GM18861 (cell line): ENCODE data around the gene PFKP.
"Not testable (repeated sequence)": the region's sequence is repeated elsewhere in the genome, so short reads cannot be mapped to it uniquely, and the experiment has no call there.

ENCODE experiments used
- ATAC-seq: cut with Tn5 transposase; IDR thresholded peaks from one replicate; pipeline ENCODE4 v1.9.1; 2021; ENCODE audit not compliant: unreplicated experiment

The PFKP gene

DNA sequence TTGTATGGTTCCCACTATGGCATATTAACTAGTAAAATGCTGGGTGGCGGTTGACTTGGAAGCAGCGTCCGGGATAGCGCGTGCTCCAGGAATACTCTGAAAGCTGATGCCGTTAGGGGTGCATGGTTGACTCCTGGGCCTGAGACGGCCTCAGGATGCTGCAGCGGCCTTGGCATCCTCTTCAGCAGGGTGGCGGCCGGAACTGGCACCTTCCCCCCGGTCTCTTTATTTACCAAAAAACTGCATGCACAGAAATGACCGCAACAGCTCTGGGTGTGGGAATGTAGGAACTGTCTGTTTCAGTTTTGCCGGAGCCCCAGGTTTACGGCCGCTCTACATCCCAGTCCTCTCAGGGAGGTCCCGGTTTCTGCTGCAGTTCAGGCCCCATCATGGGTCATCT is 28.8 kb downstream of the PFKP start:
- ATAC-seq = no peak

DNA sequence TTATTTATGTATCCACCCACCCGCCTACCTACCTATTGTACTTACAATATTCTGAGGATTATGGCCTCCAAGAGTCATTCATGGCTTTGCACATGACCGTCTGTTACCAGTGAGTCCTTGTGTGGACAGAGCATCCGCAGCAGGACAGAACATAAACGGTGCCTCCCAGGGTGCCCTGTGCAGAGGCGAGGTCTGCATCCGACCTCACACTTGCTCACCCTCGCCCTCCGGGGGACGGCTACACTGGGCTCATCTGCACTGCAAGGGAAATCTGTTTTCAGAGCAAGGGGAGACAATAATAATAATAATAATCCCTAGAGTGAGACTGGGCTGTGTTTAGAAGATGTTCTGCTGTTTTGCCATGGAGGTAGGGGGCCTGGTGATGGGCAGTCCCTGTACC is 29.8 kb downstream of the PFKP start:
- no peak for ATAC-seq

DNA sequence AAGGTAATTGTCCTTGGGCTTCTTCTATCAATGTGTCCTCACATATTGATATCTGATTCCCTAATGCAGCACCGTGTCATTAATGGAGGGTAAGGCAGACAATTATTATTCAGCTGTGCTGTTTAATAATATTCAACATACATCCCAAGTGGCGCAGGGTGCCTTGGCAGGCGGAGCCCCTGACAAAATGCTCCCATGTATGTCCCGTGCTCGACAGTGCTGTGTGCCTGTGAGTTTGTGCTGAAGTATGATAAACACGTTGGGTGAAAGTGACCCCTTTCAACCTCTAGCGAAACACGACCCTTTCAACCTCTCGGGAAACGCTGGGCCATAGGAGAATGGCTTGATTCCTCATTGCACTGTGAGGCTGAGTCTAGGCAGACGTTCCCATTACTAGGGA is 31.3 kb downstream of the PFKP start:
- no peak for ATAC-seq

DNA sequence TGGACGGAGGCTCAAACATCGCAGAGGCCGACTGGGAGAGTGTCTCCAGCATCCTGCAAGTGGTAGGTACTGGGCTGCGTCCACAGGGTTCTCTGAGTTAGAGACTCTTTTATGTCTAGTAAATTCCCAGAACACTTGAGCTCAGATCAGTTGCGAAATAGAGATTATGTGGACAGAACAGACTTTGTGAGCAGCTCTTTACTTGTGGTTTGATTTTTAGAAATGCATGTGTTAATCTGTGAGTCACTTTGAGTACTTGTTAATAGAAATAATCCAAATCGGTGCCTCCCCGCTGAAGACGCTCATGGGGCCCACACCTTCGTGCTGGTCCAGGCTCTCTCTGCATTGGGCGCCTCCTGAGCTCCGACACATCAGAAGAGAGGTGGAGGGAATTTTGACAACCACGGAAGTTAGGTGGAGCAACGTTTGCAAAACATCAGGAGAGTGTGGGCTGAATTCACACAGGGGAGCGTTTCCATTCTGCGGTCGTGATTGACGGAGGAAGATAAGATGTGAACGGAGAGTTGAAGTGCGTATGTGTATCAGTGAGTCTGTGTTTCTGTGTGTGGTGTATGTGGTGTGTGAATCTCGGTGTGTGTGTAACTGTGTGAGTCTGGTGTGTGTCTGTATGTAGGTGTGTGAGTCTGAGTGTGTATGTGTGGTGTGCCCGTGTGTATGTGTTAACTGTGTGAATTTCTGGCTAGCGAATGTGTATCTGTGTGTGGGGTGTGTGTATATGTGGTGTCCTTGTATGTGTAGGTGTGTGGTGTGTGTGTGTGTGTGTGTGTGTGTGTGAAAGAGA is 32.1 kb downstream of the PFKP start:
- no peak for ATAC-seq

DNA sequence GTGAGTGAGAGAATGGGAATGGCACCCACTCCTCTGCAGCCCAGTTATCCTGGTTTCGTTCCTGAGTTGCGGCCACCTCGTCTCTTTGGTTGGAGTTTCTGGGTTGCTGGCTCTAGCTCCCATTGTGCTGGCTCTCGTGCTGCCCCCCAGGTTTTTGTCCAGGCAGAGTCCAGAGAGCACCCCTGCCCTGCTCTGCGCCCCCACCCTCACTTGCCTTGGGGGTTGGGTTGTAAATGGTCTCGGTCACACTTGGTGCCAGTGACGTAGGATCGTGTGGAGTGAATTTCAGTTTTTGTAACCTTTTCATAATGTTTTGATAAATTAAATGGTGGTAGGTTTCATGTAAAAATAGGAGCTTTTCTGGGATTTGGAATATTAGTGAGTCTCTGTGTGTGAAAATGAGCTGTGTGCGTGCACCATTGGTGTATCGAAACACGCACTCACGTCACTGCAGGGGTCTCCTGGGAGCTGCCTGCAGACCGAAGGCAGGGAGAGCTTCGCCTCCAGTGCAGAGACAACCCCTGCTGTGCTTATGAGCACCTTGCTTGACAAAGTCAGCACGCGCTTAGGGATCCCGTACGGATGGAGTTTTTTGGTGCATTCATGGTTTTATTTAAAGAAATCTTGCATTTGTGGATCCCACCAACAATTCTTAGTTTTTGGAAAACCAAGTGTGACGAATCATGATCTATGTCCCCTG is 32.9 kb downstream of the PFKP start:
- ATAC-seq = no peak

DNA sequence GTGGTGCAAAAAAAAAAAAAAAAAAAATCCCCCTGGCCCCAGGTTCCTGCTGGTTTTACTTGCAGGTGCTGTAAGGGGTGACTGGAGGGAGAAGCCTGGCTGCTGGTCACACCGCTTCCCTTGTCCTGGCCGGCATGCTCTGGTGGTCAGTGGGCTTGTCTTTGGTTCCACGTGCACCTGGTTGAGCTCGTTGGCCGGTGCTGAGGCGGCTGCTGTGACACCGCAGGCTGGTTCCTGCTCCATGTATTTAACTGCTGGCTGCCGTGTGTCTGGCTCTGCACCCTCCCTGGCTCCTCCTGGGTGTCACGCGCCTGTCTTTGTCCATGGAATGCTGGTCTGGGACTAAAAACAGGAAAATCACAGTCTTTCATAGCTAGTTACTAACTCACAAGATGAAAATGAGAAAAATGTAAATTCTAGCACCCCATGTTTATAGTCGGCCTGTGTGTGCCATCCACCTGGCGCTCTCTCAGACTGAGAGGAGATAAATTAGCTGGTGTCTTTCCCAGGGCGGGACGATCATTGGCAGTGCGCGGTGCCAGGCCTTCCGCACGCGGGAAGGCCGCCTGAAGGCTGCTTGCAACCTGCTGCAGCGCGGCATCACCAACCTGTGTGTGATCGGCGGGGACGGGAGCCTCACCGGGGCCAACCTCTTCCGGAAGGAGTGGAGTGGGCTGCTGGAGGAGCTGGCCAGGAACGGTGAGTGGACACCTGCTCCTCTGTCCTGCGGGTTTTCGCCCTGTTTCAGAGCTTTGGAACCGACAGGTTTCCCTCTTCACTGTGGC is 33.7 kb downstream of the PFKP start:
- ATAC-seq = no peak

DNA sequence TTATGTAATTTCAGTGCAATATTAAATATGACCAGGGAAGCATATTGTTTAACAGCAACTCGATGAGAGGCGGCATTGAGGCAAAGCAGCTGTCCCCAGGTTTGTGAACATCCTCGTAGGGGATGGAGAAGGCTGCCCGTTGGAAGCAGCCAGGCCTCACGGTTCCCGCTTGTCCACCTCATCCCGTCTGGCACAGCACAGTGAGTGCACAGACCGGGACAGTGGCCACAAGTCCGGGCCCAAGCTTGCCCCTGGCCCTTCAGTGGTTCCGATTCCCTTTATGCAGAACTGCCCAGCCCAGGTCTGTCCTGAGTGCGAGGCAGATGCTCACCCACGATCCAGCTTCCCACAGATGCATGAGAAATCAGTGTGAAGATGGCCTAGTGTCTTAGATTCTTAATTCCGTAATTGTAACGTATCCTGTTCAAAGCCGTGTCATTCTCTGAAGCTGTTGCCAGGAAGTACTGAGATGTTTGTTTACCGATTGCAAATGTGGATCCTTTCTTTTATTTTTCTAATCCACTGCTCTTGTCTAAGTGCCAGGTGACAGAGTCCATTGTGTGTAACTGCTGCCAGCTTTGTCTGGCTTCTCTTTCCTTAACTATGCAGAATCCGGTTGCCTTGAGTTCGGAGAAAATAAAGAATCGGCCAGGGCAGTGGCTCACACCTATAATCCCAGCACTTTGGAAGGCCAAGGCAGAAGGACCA is 35.5 kb downstream of the PFKP start:
- no peak for ATAC-seq

DNA sequence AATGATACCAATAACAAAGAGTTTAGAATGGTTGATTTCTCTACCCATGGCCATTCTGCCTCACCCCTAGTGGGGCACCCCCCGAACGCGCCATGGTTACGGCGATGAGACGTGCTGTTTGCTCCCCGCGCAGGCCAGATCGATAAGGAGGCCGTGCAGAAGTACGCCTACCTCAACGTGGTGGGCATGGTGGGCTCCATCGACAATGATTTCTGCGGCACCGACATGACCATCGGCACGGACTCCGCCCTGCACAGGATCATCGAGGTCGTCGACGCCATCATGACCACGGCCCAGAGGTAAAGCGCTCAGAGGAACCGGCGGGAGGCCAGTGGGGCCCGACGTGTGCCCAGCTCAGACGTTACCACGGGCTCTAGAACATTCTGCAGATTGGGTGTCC is 36.3 kb downstream of the PFKP start:
- no peak for ATAC-seq

DNA sequence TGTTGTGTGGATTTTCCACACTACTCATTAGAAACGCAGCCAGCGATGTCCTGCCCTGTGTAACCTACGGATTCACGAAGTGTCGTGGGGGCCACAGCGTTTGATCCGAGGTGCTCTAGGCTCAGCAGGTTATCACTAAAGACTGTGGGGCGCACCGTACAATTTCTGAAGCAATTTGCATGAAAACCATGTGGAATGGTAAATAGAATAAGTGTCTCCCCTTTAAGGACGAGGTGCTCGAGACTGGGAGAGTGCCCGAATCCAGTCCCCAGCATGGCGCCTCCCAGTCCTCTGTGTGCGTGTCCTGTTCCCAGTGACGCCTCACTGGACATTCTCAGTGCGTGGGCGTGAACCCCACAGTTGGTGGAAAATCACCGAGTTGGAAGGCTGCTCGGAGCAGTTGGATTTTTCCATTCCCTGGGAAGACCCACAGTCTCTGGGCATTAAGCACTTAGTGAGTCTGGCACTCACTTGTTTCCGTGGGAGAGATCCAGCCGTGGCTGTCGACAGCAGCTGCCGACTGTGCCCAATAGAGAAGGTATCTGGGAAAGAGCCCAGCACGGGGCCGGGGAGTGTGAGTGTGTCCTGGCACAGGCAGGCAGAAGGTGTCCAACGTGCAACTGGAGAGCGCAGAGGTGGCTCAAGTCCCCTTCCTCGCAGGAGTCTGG is 37.0 kb downstream of the PFKP start:
- no peak for ATAC-seq

DNA sequence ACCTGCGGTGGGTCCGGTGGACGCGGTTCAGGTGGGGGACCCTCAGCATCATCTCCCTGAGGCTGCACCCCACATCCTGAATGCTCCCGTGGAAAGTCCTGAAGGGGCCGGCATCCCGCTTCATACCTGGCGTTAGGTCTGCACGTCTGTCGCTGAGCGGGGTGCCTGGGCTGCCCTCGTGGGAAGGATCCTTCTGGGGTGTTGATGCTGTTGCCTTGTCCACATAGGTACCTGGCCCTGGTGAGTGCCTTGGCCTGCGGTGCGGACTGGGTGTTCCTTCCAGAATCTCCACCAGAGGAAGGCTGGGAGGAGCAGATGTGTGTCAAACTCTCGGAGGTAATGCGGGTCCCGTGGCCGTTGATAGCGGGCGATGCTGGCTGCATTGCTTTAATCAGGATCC is 37.8 kb downstream of the PFKP start:
- ATAC-seq = no peak

DNA sequence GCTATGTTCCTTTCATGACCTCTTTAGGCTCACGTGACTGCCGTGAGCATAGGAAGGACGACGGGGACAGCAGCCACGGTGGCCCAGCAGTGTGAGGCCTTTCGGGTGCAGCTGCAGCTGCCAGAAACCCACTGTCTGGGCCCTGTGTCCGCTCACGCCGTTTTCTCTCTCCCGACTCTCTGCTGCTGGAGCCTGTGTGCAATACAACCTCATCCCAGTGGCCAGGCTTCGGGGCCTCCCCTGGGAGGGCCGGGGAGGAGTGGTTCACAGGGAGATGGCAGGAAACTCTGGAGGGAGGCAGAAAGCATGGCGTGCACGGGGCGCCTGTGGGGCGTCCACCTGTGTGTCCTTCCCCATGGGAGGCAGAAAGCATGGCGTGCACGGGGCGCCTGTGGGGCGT is 38.6 kb downstream of the PFKP start:
- no peak for ATAC-seq

DNA sequence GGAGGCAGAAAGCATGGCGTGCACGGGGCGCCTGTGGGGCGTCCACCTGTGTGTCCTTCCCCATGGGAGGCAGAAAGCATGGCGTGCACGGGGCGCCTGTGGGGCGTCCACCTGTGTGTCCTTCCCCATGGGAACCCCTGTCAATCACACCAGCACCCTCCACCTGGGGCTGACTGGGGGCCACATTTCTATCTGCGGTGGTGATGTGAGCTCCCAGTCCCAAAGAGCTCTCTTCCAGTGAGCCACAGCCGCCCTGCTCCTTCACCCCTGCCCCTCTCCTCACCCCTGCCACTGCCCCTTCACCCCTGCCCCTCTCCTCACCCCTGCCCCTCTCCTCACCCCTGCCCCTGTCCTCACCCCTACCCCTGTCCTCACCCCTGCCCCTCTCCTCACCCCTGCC is 39.0 kb downstream of the PFKP start:
- ATAC-seq = not testable (repeated sequence)

DNA sequence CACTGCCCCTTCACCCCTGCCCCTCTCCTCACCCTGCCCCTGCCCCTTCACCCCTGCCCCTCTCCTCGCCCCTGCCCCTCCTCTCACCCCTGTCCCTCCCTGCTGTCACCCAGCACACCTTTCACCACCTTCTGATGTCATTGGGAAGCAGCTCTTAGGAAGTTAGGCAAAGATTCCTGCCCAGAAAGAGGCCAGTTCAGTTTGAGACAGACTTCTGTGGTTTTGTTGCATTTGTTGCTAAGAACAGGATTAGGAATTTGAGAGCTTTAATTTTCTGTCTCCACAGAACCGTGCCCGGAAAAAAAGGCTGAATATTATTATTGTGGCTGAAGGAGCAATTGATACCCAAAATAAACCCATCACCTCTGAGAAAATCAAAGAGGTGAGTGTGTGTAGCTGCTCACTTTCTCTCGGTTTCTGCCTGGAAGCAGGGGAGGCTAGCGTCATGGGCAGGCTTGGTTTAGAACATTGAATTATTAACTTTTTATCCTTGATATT is 39.6 kb downstream of the PFKP start:
- ATAC-seq = no peak

DNA sequence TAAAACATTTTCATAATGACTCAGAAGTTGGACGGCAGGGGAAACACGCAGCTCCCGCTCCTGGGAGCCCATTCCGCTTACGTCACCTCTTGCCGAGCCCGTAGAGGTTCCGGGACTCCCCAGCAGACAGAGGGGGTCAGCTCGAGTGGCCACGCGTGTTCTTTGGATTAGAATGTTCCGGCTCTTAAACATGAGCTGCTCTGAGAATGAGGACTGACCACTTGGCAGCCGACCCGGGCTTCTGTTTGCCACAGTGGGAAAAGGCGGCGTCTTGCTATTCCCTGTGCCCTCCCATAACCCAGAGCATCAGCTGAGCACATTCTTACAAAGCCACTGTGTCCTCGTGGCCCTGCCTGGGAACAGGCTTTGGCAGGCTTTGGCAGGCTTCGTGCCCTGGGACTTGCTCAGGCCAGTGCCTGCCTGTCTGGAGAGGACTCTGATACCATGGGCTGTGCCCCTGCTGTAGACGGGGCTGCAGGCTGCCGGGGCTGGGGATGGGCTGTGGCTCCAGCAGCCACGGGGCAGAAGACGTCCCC is 40.1 kb downstream of the PFKP start:
- ATAC-seq = no peak

DNA sequence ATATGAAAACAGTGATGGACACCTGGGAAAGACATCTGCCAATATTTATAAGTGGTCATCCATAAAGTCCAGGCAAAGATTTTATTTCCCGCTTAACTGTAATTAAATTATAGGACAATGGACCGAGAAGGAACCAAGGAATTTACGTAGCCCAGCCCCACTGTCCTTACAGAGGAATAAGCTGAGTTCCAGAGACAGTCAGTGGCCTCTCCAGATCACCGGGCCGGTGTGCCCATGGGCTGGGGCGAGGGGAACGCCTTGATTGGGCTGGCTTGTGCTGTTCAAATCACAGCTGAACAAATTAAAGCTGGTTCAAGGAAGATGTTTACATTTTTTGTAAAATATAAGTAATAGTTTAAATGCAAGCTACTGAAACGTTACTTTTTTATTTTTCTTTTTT is 40.7 kb downstream of the PFKP start:
- no peak for ATAC-seq

DNA sequence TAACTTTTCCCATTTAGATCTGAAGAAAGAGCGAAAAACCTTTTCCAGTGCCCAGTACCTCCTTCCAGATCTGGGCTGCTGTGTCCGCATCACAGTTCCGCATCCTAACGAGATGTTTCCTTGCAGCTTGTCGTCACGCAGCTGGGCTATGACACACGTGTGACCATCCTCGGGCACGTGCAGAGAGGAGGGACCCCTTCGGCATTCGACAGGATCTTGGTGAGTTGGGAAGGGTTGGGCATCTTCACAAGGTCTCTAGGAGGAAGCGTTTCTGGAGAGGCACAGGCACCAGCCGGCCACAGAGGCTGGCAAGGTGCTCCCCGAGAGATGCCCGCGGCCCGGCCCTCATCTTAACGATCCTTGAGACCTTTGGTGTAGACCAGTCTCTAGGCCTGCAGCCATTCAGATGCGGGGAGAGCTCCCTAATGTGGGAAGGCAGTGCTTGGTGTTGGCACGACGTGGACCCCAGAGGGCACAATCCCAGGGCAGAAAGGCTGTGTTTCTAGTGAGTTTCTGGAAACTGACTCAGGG is 41.3 kb downstream of the PFKP start:
- no peak for ATAC-seq

DNA sequence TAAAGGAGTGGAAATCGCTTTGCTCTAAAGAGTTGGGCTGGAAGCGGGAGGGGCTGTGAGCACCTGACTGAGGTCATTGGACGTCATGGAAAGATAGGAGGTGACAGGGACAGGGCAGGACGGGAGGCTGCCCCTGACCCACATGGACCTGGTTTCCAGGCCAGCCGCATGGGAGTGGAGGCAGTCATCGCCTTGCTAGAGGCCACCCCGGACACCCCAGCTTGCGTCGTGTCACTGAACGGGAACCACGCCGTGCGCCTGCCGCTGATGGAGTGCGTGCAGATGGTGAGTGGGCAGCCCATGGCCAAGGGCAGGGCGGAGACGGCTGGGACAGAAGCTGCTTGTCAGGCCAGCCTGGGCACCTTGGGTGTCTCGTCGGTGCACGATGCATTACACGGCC is 41.8 kb downstream of the PFKP start:
- no peak for ATAC-seq

DNA sequence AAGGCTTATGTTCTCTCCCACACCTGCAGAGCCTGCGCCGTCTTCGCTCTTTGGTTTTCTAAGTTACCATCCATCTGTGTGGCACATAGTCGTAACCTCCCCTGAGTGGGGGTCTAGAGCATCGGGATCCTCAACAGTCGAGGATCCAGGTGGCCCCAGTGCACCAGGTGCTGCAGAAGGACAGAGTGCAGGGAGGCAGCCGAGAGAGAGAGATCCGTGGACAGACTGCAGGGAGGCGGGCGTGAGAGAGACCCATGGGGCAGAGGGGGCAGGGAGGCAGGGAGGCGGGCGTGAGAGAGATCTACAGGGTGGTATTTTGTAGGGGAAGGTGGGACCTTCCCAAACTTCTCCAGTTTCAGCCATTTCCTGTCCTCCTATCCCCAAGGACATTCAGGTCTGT is 42.3 kb downstream of the PFKP start:
- no peak for ATAC-seq

DNA sequence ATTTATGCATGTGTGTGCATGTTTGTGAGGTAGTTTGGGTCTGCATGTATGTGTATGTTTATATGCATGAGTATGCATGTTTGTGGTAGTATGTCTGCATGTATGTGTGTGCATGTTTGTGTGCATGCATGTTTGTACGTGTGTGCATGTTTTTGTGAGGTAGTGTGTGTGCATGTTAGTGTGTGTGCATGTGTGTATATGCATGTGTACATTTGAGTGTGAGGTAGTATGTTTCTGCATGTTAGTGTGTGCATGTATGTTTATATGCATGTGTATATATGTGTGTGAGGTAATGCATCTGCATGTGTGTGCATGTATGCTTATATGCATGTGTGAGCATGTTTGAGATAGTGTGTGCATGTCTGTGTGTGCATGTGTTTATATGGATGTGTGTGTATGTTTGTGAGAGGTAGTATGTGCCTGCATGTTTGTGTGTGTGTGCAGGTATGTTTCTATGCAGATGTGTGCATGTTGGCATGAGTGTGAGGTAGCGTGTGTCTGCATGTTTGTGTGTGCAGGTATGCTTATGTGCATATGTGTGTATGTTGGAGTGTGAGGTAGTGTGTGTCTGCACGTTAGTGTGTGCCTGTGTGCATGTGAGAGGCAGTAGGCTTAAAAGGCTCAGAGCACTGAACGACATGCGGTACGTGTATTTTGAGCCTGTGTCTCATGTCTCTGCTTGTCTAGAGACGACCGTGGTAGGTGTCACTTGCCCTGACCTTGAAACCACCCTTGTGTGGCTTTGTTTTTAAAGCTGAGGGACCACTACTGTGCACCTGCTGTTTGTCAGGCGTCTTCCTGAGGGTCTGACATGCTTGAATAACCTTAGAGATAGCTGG is 43.7 kb downstream of the PFKP start:
- ATAC-seq = no peak
